GM23338 (cell line): ENCODE data around the gene MTURN. TPM values are rescaled to one million over a fixed set of nuclear protein-coding genes. Genes with fewer than 3 reads are reported as not detected.

Experiments
- ATAC-seq: fragments of 200-7000 bp; cut with Tn5 transposase; 3 replicates; pipeline ENCODE4 v1.9.1; 2020
- DNase-seq: peaks from one replicate; pipeline ENCODE4 v3.0.0-alpha.2; 2015; ENCODE audit warnings: low spot score
- H2AFZ ChIP-seq: fragments of 200-600 bp; sonication (generic); 2 replicates; pipeline ENCODE4 v1.8.0; 2016; ENCODE audit warnings: antibody characterized with exemption, mild to moderate bottlenecking, moderate library complexity
- H3F3A ChIP-seq: fragments of 200-600 bp; sonication (generic); replicated peaks from 2 replicates; pipeline ENCODE4 v1.8.0; 2017; ENCODE audit warnings: antibody characterized with exemption, mixed run types, low read depth
- H3K27ac ChIP-seq: fragments of 200-600 bp; sonication (generic); 2 replicates; pipeline ENCODE4 v1.6.1; 2016; ENCODE audit warnings: low read depth
- H3K27me3 ChIP-seq: fragments of 200-600 bp; sonication (generic); 2 replicates; pipeline ENCODE4 v1.8.0; 2016; ENCODE audit warnings: mild to moderate bottlenecking, mixed run types, moderate library complexity; ENCODE audit not compliant: insufficient read depth
- H3K36me3 ChIP-seq: fragments of 200-600 bp; sonication (generic); 2 replicates; pipeline ENCODE4 v1.8.0; 2016; ENCODE audit warnings: mild to moderate bottlenecking; ENCODE audit not compliant: insufficient read depth
- H3K4me1 ChIP-seq: fragments of 200-600 bp; sonication (generic); 2 replicates; pipeline ENCODE4 v1.8.0; 2016; ENCODE audit warnings: mild to moderate bottlenecking, moderate library complexity; ENCODE audit not compliant: insufficient read depth
- H3K4me2 ChIP-seq: fragments of 200-600 bp; sonication (generic); 2 replicates; pipeline ENCODE4 v1.7.1; 2017; ENCODE audit warnings: mixed run types
- H3K4me3 ChIP-seq: fragments of 200-600 bp; sonication (generic); 2 replicates; pipeline ENCODE4 v1.6.1; 2016; ENCODE audit warnings: mixed run types
- H3K79me2 ChIP-seq: fragments of 200-600 bp; sonication (generic); replicated peaks from 2 replicates; pipeline ENCODE4 v1.8.0; 2017; ENCODE audit warnings: mild to moderate bottlenecking; ENCODE audit not compliant: insufficient read depth
- H3K9me2 ChIP-seq: fragments of 200-600 bp; sonication (generic); 2 replicates; pipeline ENCODE4 v1.8.0; 2017; ENCODE audit not compliant: insufficient read depth
- H4K20me1 ChIP-seq: fragments of 200-600 bp; sonication (generic); replicated peaks from 2 replicates; pipeline ENCODE4 v1.8.0; 2017; ENCODE audit warnings: mild to moderate bottlenecking; ENCODE audit not compliant: insufficient read depth
- H3K27ac Mint-ChIP-seq: 2 replicates; pipeline ENCODE4 v1.8.0; 2020; ENCODE audit warnings: inconsistent platforms, mild to moderate bottlenecking, moderate library complexity, mixed read lengths
- H3K27me3 Mint-ChIP-seq: 3 replicates; pipeline ENCODE4 v1.8.0; 2022; ENCODE audit warnings: low read depth, mild to moderate bottlenecking, moderate library complexity, mixed read lengths, inconsistent platforms; ENCODE audit not compliant: insufficient read depth, poor library complexity
- H3K36me3 Mint-ChIP-seq: 3 replicates; pipeline ENCODE4 v1.8.0; 2021; ENCODE audit warnings: low read depth, mild to moderate bottlenecking, inconsistent platforms, moderate library complexity, mixed read lengths
- H3K4me1 Mint-ChIP-seq: 3 replicates; pipeline ENCODE4 v1.8.0; 2020; ENCODE audit warnings: mild to moderate bottlenecking, inconsistent platforms, mixed read lengths
- H3K4me3 Mint-ChIP-seq: 3 replicates; pipeline ENCODE4 v1.8.0; 2021; ENCODE audit warnings: moderate library complexity, mild to moderate bottlenecking, inconsistent platforms, mixed read lengths
- H3K9me3 Mint-ChIP-seq: 3 replicates; pipeline ENCODE4 v1.8.0; 2020; ENCODE audit warnings: moderate library complexity, mild to moderate bottlenecking, inconsistent platforms, mixed read lengths
- CREB1 ChIP-seq: fragments of 250-450 bp; sonication (Bioruptor Pico); IDR thresholded peaks from 2 replicates; pipeline ENCODE4 v1.5.0; 2020; ENCODE audit warnings: low read depth, mild to moderate bottlenecking, moderate library complexity
- EZH2 ChIP-seq: fragments of 200-600 bp; sonication (generic); IDR thresholded peaks from one replicate; pipeline ENCODE4 v1.8.0; 2017; ENCODE audit warnings: antibody characterized with exemption, mild to moderate bottlenecking, low read depth; ENCODE audit not compliant: unreplicated experiment
- EZH2phosphoT487 ChIP-seq: fragments of 200-600 bp; sonication (generic); IDR thresholded peaks from one replicate; pipeline ENCODE4 v1.8.1; 2018; ENCODE audit warnings: antibody characterized with exemption; ENCODE audit not compliant: unreplicated experiment
- JUNB ChIP-seq: IDR thresholded peaks from one replicate; pipeline ENCODE4 v1.6.1; 2016; ENCODE audit warnings: antibody characterized with exemption; ENCODE audit not compliant: unreplicated experiment
- NANOG ChIP-seq: IDR thresholded peaks from 2 replicates; pipeline ENCODE4 v1.6.1; 2016; ENCODE audit warnings: antibody characterized with exemption, borderline replicate concordance
- POLR2AphosphoS5 ChIP-seq: IDR thresholded peaks from 2 replicates; pipeline ENCODE4 v1.6.1; 2016; ENCODE audit warnings: antibody characterized with exemption, low read depth
- STAT1 ChIP-seq: IDR thresholded peaks from one replicate; pipeline ENCODE4 v1.6.1; 2016; ENCODE audit warnings: antibody characterized with exemption; ENCODE audit not compliant: unreplicated experiment
- ZNF114 ChIP-seq: fragments of 250-450 bp; sonication (Bioruptor Pico); IDR thresholded peaks from 2 replicates; pipeline ENCODE4 v1.5.0; 2020; ENCODE audit warnings: mild to moderate bottlenecking, moderate library complexity
- ZNF331 ChIP-seq: fragments of 250-450 bp; sonication (Bioruptor Pico); IDR thresholded peaks from 2 replicates; pipeline ENCODE4 v1.5.0; 2020; ENCODE audit warnings: low read depth, mild to moderate bottlenecking, moderate library complexity
- polyA plus RNA-seq: library from polyadenylated mRNA; unstranded; fragments of >200 nt; fragmentation: Nextera tagmentation; extraction: Ambion mirVana; gene quantifications from 2 replicates; pipeline ENCODE4 v1.2.1, GENCODE V29; 2016
- total RNA-seq: library from RNA; depleted of rRNA; stranded (reverse); fragments of >200 nt; shearing (Covaris generic); gene quantifications from 2 replicates; pipeline ENCODE4 v1.2.3, GENCODE V29; 2014
- TF ChIP-seq, protein P1 (sequence below), 2 experiments: fragments of 200-600 bp in 1 of 2; sonication (generic) in 1 of 2; conservative IDR thresholded peaks; 2 replicates each; pipeline versions ENCODE4 v1.5.1 to v1.6.1; 2016 to 2017; ENCODE audit warnings: antibody characterized with exemption in 2 of 2, low read depth in 2 of 2, mild to moderate bottlenecking in 2 of 2, moderate library complexity in 1 of 2
- TF ChIP-seq, protein P2 (sequence below): fragments of 250-450 bp; sonication (Bioruptor Pico); IDR thresholded peaks from 2 replicates; pipeline ENCODE4 v1.5.0; 2020; ENCODE audit warnings: mild to moderate bottlenecking, moderate library complexity
- TF ChIP-seq, protein P3 (sequence below): IDR thresholded peaks from one replicate; pipeline ENCODE4 v1.6.1; 2018; ENCODE audit warnings: antibody characterized with exemption; ENCODE audit not compliant: unreplicated experiment
- TF ChIP-seq, protein P4 (sequence below): IDR thresholded peaks from 2 replicates; pipeline ENCODE4 v1.6.1; 2016; ENCODE audit warnings: antibody characterized with exemption

The MTURN gene
- total and polyA plus RNA-seq, 2 experiments from 2014 or later: 3.1 to 8.7 TPM

GRCh38 chr7:30193336-30193943 is 58.7 kb downstream of the MTURN start:
- no peak overlapping the region for H2AFZ ChIP-seq
- H3K4me3 ChIP-seq: no peak overlapping the region
- peaks cover 66% of the 10 kb centered on the region for H3K9me3 Mint-ChIP-seq
- no peak overlapping the region for H3K27ac ChIP-seq
- H3K79me2 ChIP-seq: no peaks in the 10 kb centered on the region
- H4K20me1 ChIP-seq: no peaks in the 10 kb centered on the region
- H3K36me3 ChIP-seq: no peaks in the 10 kb centered on the region
- no peak for ATAC-seq
- H3K27ac Mint-ChIP-seq: no peak overlapping the region
- no peaks in the 10 kb centered on the region for H3K4me1 Mint-ChIP-seq
- H3K4me3 Mint-ChIP-seq: no peak overlapping the region
- H3K4me2 ChIP-seq: no peak overlapping the region
- no peaks in the 10 kb centered on the region for H3F3A ChIP-seq
- no peaks in the 10 kb centered on the region for H3K4me1 ChIP-seq
- H3K27me3 Mint-ChIP-seq: peaks cover 11% of the 10 kb centered on the region
- no peak for TF ChIP-seq ZNF331
- no peak for TF ChIP-seq EZH2
- TF ChIP-seq NANOG: no peak
- TF ChIP-seq, protein P1, sequence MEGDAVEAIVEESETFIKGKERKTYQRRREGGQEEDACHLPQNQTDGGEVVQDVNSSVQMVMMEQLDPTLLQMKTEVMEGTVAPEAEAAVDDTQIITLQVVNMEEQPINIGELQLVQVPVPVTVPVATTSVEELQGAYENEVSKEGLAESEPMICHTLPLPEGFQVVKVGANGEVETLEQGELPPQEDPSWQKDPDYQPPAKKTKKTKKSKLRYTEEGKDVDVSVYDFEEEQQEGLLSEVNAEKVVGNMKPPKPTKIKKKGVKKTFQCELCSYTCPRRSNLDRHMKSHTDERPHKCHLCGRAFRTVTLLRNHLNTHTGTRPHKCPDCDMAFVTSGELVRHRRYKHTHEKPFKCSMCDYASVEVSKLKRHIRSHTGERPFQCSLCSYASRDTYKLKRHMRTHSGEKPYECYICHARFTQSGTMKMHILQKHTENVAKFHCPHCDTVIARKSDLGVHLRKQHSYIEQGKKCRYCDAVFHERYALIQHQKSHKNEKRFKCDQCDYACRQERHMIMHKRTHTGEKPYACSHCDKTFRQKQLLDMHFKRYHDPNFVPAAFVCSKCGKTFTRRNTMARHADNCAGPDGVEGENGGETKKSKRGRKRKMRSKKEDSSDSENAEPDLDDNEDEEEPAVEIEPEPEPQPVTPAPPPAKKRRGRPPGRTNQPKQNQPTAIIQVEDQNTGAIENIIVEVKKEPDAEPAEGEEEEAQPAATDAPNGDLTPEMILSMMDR (conservative IDR thresholded peaks at IDR 0.05; ENCODE audit: low read depth in 2 of 2): no peak
- TF ChIP-seq, protein P2, sequence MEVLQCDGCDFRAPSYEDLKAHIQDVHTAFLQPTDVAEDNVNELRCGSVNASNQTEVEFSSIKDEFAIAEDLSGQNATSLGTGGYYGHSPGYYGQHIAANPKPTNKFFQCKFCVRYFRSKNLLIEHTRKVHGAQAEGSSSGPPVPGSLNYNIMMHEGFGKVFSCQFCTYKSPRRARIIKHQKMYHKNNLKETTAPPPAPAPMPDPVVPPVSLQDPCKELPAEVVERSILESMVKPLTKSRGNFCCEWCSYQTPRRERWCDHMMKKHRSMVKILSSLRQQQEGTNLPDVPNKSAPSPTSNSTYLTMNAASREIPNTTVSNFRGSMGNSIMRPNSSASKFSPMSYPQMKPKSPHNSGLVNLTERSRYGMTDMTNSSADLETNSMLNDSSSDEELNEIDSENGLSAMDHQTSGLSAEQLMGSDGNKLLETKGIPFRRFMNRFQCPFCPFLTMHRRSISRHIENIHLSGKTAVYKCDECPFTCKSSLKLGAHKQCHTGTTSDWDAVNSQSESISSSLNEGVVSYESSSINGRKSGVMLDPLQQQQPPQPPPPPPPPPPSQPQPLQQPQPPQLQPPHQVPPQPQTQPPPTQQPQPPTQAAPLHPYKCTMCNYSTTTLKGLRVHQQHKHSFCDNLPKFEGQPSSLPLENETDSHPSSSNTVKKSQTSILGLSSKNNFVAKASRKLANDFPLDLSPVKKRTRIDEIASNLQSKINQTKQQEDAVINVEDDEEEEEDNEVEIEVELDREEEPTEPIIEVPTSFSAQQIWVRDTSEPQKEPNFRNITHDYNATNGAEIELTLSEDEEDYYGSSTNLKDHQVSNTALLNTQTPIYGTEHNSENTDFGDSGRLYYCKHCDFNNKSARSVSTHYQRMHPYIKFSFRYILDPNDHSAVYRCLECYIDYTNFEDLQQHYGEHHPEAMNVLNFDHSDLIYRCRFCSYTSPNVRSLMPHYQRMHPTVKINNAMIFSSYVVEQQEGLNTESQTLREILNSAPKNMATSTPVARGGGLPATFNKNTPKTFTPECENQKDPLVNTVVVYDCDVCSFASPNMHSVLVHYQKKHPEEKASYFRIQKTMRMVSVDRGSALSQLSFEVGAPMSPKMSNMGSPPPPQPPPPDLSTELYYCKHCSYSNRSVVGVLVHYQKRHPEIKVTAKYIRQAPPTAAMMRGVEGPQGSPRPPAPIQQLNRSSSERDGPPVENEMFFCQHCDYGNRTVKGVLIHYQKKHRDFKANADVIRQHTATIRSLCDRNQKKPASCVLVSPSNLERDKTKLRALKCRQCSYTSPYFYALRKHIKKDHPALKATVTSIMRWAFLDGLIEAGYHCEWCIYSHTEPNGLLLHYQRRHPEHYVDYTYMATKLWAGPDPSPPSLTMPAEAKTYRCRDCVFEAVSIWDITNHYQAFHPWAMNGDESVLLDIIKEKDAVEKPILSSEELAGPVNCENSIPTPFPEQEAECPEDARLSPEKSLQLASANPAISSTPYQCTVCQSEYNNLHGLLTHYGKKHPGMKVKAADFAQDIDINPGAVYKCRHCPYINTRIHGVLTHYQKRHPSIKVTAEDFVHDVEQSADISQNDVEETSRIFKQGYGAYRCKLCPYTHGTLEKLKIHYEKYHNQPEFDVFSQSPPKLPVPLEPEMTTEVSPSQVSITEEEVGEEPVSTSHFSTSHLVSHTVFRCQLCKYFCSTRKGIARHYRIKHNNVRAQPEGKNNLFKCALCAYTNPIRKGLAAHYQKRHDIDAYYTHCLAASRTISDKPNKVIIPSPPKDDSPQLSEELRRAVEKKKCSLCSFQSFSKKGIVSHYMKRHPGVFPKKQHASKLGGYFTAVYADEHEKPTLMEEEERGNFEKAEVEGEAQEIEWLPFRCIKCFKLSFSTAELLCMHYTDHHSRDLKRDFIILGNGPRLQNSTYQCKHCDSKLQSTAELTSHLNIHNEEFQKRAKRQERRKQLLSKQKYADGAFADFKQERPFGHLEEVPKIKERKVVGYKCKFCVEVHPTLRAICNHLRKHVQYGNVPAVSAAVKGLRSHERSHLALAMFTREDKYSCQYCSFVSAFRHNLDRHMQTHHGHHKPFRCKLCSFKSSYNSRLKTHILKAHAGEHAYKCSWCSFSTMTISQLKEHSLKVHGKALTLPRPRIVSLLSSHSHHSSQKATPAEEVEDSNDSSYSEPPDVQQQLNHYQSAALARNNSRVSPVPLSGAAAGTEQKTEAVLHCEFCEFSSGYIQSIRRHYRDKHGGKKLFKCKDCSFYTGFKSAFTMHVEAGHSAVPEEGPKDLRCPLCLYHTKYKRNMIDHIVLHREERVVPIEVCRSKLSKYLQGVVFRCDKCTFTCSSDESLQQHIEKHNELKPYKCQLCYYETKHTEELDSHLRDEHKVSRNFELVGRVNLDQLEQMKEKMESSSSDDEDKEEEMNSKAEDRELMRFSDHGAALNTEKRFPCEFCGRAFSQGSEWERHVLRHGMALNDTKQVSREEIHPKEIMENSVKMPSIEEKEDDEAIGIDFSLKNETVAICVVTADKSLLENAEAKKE (CRISPR knock-in tag): no peak
- no peak for TF ChIP-seq CREB1 (CRISPR knock-in tag)
- no peak for TF ChIP-seq STAT1
- TF ChIP-seq ZNF114: no peak
- TF ChIP-seq, protein P3, sequence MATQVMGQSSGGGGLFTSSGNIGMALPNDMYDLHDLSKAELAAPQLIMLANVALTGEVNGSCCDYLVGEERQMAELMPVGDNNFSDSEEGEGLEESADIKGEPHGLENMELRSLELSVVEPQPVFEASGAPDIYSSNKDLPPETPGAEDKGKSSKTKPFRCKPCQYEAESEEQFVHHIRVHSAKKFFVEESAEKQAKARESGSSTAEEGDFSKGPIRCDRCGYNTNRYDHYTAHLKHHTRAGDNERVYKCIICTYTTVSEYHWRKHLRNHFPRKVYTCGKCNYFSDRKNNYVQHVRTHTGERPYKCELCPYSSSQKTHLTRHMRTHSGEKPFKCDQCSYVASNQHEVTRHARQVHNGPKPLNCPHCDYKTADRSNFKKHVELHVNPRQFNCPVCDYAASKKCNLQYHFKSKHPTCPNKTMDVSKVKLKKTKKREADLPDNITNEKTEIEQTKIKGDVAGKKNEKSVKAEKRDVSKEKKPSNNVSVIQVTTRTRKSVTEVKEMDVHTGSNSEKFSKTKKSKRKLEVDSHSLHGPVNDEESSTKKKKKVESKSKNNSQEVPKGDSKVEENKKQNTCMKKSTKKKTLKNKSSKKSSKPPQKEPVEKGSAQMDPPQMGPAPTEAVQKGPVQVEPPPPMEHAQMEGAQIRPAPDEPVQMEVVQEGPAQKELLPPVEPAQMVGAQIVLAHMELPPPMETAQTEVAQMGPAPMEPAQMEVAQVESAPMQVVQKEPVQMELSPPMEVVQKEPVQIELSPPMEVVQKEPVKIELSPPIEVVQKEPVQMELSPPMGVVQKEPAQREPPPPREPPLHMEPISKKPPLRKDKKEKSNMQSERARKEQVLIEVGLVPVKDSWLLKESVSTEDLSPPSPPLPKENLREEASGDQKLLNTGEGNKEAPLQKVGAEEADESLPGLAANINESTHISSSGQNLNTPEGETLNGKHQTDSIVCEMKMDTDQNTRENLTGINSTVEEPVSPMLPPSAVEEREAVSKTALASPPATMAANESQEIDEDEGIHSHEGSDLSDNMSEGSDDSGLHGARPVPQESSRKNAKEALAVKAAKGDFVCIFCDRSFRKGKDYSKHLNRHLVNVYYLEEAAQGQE: no peak
- TF ChIP-seq EZH2phosphoT487: no peak
- TF ChIP-seq, protein P4, sequence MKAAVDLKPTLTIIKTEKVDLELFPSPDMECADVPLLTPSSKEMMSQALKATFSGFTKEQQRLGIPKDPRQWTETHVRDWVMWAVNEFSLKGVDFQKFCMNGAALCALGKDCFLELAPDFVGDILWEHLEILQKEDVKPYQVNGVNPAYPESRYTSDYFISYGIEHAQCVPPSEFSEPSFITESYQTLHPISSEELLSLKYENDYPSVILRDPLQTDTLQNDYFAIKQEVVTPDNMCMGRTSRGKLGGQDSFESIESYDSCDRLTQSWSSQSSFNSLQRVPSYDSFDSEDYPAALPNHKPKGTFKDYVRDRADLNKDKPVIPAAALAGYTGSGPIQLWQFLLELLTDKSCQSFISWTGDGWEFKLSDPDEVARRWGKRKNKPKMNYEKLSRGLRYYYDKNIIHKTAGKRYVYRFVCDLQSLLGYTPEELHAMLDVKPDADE: no peak
- no peak for TF ChIP-seq JUNB
- TF ChIP-seq POLR2AphosphoS5: no peak
- peaks cover 12% of the 10 kb centered on the region; the same call in 1 of the 2 replicates for H3K9me2 ChIP-seq
- H3K27me3 ChIP-seq: no peaks in the 10 kb centered on the region
- no peak for DNase-seq
- peaks cover 48% of the 10 kb centered on the region for H3K36me3 Mint-ChIP-seq
